ENCODE data around the gene IFI16. TPM values are rescaled to one million over a fixed set of nuclear protein-coding genes. Genes with fewer than 3 reads are reported as not detected.

Gene IFI16
- total RNA-seq, result 145 and 160 TPM in 2 replicates

GRCh38 chr1:159009704-159010361, at the start of gene IFI16:
Gene IFI16, plus strand, starts transcription at chr1:159009907. Its CDS starts 4,774 bp downstream, at chr1:159014681.
- Mint-ChIP-seq H3K9me3 (no peaks in the 10 kb centered on the region), H3K27ac (peak within 1 kb of the TSS; percentile 93), H3K4me3 (peak within 1 kb of the TSS; percentile 91), H3K27me3 (no peaks in the 10 kb centered on the region), H3K4me1 (peaks cover 72% of the 10 kb centered on the region), H3K36me3 (ENCODE audit: low read depth) (peaks cover 34% of the 10 kb centered on the region)
- no peak for TF ChIP-seq CTCF (IDR thresholded peaks at IDR 0.05)
- CTCF ChIA-PET, result interaction anchor here (0.7 to 1.2 kb wide), 3 partner anchors 46 to 80 kb away, joined by 3 to 4 read pairs (median 3); no protein-coding TSS in a partner anchor
- intact Hi-C loops (cut with micrococcal nuclease), result loop anchor here (2.0 to 10.0 kb wide), 7 partner anchors 615 to 1615 kb away; partner anchors contain the start of gene OR10T2
- no peak for DNase-seq
- POLR2A ChIA-PET, result interaction anchor here (0.7 to 4.4 kb wide), 14 partner anchors 10 to 1223 kb away, joined by 3 to 75 read pairs (median 5); partner anchors contain the start of gene AIM2
- peak; percentile 61 for ATAC-seq (ENCODE audit: low read depth)

DNA sequence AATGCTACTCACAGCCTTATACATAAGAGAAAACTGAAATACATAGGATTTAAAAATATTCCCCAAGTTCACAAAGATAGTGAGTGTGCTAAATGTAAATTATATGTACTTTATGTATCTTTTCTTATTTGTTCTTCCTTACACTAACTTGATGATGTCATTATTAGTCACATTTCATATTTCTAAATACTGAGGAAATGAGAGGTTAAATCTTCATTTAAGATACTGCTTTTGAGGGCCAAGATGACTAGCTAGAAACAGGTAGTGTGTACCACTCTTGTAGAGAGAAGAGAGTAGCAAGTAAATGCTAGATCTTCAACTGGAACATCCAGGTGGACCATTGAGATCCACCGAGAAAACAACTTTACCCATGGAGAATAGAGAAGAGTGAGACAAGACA, 48.5 kb upstream of the IFI16 start:
- CTCF ChIA-PET, result no interaction called here
- TF ChIP-seq CTCF (IDR thresholded peaks at IDR 0.05), result no peak
- H3K36me3 Mint-ChIP-seq (ENCODE audit: low read depth), result no peaks in the 10 kb centered on the region
- H3K9me3 Mint-ChIP-seq, result no peaks in the 10 kb centered on the region
- intact Hi-C loops (cut with micrococcal nuclease), result no loop called here
- ATAC-seq (ENCODE audit: low read depth), result no peak
- H3K4me1 Mint-ChIP-seq, result no peaks in the 10 kb centered on the region
- H3K27ac Mint-ChIP-seq, result no peak overlapping the region
- no peak for DNase-seq
- POLR2A ChIA-PET, result no interaction called here
- H3K4me3 Mint-ChIP-seq, result no peak overlapping the region
- H3K27me3 Mint-ChIP-seq, result peaks cover 7% of the 10 kb centered on the region

- DNase-seq (no peak), ATAC-seq (ENCODE audit: low read depth) (no peak)
- ChIA-PET CTCF (no interaction called here), POLR2A (no interaction called here)
- intact Hi-C loops (cut with micrococcal nuclease), result no loop called here
- H3K4me3 Mint-ChIP-seq, result no peak overlapping the region
- H3K27me3 Mint-ChIP-seq, result peaks cover 7% of the 10 kb centered on the region
- H3K9me3 Mint-ChIP-seq, result no peaks in the 10 kb centered on the region
- H3K36me3 Mint-ChIP-seq (ENCODE audit: low read depth), result no peaks in the 10 kb centered on the region
- TF ChIP-seq CTCF (IDR thresholded peaks at IDR 0.05), result no peak
- no peaks in the 10 kb centered on the region for H3K4me1 Mint-ChIP-seq
- no peak overlapping the region for H3K27ac Mint-ChIP-seq
These were observed 46.7 kb upstream of the IFI16 start for GRCh38 chr1:158962983-158963382.

DNA sequence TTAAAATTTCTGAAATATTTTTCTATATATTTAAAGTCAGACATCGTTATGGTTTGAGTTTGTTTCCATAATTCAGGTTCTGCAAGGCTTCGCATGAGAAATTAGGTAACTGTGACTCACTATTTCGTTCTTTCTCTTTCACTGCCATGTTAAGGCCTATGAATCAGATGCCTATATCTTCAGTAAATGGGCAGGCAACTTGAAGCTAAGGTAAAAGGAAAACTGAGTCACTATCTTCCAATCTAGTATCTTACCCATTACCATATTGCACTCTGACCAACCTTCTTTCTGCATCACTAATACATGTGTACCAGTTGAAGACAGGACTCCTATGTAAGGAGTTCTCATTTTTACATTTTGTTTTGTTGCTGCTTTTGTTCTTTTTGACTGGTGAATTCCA, 40.5 kb upstream of the IFI16 start:
- H3K27ac Mint-ChIP-seq, result no peak overlapping the region
- intact Hi-C loops (cut with micrococcal nuclease), result no loop called here
- ChIA-PET POLR2A (no interaction called here), CTCF (no interaction called here)
- H3K36me3 Mint-ChIP-seq (ENCODE audit: low read depth), result no peaks in the 10 kb centered on the region
- H3K4me1 Mint-ChIP-seq, result no peaks in the 10 kb centered on the region
- no peak for ATAC-seq (ENCODE audit: low read depth)
- H3K27me3 Mint-ChIP-seq, result no peaks in the 10 kb centered on the region
- TF ChIP-seq CTCF (IDR thresholded peaks at IDR 0.05), result no peak
- H3K9me3 Mint-ChIP-seq, result peaks cover 2% of the 10 kb centered on the region
- DNase-seq, result no peak
- H3K4me3 Mint-ChIP-seq, result no peak overlapping the region

DNA sequence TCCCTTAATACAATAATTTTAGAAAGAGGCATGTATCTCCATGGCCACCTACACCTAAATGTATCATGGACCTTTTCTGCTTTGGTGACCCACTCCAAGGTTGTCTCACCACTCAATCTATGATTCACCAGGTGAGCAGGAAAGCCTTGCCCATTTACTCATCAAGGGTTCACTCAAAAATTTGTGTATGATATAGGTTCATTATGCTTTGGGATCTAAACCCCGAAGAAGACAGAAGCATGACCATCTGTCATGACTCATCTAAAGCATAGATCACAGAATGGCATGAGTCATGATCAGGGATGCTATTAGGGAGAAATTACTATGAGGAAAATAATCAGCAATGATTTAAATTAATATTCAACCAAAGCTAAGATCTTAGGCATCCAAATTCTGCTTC, 39.9 kb upstream of the IFI16 start:
- POLR2A ChIA-PET, result no interaction called here
- Mint-ChIP-seq H3K9me3 (peaks cover 2% of the 10 kb centered on the region), H3K27me3 (no peaks in the 10 kb centered on the region), H3K4me3 (no peak overlapping the region), H3K36me3 (ENCODE audit: low read depth) (no peaks in the 10 kb centered on the region), H3K27ac (no peak overlapping the region), H3K4me1 (no peaks in the 10 kb centered on the region)
- intact Hi-C loops (cut with micrococcal nuclease), result no loop called here
- DNase-seq (no peak), ATAC-seq (ENCODE audit: low read depth) (no peak)
- no peak for TF ChIP-seq CTCF (IDR thresholded peaks at IDR 0.05)
- CTCF ChIA-PET, result no interaction called here

Data from activated B cell treated with CpG ODN at 0.5 μM for 24 hours (primary cell).